Measurements from ENCODE around the gene ACSF3.
"Not testable (repeated sequence)": the region's sequence is repeated elsewhere in the genome, so short reads cannot be mapped to it uniquely, and the experiment has no call there.

ACSF3 gene

DNA sequence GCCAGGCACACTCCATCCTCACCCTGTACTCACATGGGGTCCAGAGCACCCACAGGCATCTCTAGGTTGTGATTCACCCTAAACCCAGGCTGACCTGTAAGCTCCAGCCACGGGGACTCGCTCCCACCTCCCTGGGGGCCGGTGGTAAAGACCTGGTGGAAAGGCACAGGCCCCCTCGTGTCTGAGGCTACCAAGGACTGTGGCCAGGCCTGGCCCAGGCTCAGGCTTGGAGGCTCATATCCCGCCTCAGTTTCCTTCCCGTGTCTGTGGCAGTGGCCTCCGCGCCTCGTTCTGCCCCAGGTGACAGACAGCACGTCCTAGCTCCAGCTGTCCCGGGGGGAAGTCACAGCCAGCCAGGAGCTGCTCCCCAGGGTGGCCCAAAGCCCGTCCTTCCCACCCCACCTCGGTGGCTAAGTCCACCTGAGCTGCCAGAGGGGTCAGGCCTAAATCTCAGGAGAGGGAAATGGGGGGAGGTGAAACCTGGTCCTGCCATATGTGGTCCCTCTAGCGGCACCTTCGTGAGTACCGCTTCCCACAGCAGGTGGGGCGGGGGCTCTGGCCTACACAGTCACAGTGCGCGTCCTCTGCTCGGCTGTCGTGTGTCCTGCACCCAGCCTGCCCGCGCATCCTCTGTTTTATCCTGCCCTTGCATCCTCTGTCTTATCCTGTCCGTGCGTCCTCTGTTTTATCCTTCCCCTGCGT is 90.5 kb downstream of the ACSF3 start:
- H3K27me3 Mint-ChIP-seq: no peaks in the 10 kb centered on the region
- no peaks in the 10 kb centered on the region for H3K36me3 Mint-ChIP-seq (ENCODE audit: low read depth)

DNA sequence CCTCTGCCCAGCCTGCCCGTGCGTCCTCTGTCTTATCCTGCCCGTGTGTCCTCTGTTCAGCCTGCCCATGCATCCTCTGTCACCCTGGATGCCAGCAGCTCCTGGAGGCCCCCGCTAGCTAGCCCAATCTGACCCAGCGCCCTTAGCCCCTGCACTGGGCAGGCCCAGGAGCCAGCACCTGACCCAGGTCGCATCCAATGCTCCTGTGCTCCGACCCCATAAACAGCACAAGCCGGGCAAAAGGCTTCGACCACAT is 91.0 kb downstream of the ACSF3 start:
- Mint-ChIP-seq H3K36me3 (ENCODE audit: low read depth) (no peaks in the 10 kb centered on the region), H3K9me3 (no peaks in the 10 kb centered on the region), H3K4me1 (ENCODE audit: low read depth) (peaks cover 4% of the 10 kb centered on the region), H3K27ac (no peak overlapping the region), H3K27me3 (no peaks in the 10 kb centered on the region), H3K4me3 (no peak overlapping the region)
- DNase-seq: no peak

More for the DNA sequence above, 90.5 kb downstream of the ACSF3 start:
- peaks cover 4% of the 10 kb centered on the region for H3K4me1 Mint-ChIP-seq (ENCODE audit: low read depth)
- H3K4me3 Mint-ChIP-seq: no peak overlapping the region
- no peak overlapping the region for H3K27ac Mint-ChIP-seq
- H3K9me3 Mint-ChIP-seq: no peaks in the 10 kb centered on the region
- DNase-seq: no peak

DNA sequence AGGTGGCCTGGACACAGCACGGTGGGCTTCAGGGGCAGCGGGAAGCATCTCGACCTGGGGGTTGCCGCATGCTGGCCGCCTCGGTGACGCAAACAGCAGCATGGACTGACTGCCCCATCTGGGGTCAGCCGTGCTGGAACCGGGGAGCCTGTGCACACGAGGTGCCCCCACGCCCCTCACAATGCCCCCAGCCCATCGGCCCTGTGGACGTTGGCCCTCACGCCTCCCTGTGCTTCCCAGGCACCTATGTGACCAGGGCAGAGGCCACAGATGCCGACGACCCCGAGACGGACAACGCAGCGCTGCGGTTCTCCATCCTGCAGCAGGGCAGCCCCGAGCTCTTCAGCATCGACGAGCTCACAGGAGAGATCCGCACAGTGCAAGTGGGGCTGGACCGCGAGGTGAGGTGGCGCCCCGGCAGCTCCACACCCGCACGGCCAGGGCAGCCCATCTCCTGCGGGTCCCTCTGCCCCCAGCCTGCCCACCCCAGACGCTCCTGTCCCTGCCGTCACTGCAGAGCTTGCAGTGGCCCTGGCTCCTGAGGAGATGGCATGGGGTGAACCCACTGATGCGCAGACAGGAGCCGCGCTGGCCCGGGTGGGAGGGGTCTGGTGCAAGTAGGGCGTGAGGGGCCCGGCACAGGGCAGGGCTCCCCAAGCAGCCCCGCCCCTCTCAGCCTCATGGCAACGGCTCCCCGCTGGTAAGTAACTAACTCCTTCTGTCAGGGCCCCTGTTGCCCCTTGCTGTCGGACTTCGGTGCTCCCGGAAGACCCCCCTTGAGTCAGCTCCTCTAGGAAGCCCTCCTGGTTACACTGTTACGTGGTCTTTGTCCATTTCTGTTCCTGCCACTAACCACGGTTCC is 91.5 kb downstream of the ACSF3 start:
- H3K9me3 Mint-ChIP-seq: no peaks in the 10 kb centered on the region
- H3K4me1 Mint-ChIP-seq (ENCODE audit: low read depth): peaks cover 4% of the 10 kb centered on the region
- H3K36me3 Mint-ChIP-seq (ENCODE audit: low read depth): no peaks in the 10 kb centered on the region
- H3K27ac Mint-ChIP-seq: no peak overlapping the region
- no peak for DNase-seq
- H3K27me3 Mint-ChIP-seq: no peaks in the 10 kb centered on the region
- no peak overlapping the region for H3K4me3 Mint-ChIP-seq

DNA sequence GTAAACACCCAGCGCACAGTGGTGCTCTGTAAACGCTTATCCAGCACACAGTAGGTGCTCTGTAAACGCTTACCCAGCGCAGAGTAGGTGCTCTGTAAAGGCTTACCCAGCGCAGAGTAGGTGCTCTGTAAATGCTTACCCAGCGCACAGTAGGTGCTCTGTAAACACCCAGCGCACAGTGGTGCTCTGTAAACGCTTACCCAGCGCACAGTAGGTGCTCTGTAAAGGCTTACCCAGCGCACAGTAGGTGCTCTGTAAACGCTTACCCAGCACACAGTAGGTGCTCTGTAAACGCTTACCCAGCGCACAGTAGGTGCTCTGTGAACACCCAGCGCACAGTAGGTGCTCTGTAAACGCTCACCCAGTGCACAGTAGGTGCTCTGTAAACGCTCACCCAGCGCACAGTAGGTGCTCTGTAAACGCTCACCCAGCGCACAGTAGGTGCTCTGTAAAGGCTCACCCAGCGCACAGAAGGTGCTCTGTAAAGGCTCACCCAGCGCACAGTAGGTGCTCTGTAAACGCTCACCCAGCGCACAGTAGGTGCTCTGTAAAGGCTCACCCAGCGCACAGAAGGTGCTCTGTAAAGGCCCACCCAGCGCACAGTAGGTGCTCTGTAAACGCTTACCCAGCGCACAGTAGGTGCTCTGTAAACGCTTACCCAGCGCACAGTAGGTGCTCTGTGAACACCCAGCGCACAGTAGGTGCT is 92.4 kb downstream of the ACSF3 start:
- H3K27ac Mint-ChIP-seq; H3K4me3 Mint-ChIP-seq; H3K4me1 Mint-ChIP-seq (ENCODE audit: low read depth); H3K27me3 Mint-ChIP-seq; H3K9me3 Mint-ChIP-seq; DNase-seq; H3K36me3 Mint-ChIP-seq (ENCODE audit: low read depth): not testable (repeated sequence)

DNA sequence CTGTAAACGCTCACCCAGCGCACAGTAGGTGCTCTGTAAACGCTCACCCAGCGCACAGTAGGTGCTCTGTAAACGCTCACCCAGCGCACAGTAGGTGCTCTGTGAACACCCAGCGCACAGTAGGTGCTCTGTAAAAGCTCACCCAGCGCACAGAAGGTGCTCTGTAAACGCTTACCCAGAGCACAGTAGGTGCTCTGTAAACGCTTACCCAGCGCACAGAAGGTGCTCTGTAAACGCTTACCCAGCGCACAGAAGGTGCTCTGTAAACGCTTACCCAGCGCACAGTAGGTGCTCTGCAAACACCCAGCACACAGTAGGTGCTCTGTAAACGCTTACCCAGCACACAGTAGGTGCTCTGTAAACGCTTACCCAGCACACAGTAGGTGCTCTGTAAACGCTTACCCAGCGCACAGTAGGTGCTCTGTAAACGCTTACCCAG is 93.0 kb downstream of the ACSF3 start:
- H3K27me3 Mint-ChIP-seq; H3K9me3 Mint-ChIP-seq; H3K4me1 Mint-ChIP-seq (ENCODE audit: low read depth); H3K36me3 Mint-ChIP-seq (ENCODE audit: low read depth); H3K4me3 Mint-ChIP-seq; DNase-seq; H3K27ac Mint-ChIP-seq: not testable (repeated sequence)

DNA sequence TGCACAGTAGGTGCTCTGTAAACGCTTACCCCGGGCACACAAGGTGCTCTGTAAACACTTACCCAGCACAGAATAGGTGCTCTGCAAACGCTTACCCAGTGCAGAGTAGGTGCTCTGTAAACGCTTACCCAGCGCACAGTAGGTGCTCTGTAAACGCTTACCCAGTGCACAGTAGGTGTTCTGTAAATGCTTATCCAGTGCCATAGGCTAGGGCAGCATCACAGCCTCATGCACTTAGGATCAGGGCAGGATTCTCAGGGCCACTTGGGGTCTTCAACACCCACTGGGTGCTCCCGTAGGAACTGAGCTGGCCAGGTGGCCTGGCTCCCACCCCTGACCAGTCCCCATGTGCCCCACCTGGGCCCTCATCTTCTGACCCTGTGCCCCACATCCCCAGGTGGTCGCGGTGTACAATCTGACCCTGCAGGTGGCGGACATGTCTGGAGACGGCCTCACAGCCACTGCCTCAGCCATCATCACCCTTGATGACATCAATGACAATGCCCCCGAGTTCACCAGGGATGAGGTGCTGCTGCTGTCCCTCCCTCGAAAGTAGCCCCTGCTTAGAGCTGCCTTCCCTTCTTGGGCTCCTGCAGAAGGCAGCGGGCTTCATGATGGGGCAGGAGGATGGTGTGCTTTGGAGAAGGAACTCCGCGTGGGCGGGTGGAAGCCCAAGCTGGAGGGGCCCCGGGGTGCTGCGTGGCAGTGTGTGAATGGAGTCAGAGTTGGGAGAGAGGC is 93.5 kb downstream of the ACSF3 start:
- Mint-ChIP-seq H3K27me3 (no peaks in the 10 kb centered on the region), H3K27ac (peak overlapping the region; percentile 26), H3K4me1 (ENCODE audit: low read depth) (peaks cover 4% of the 10 kb centered on the region), H3K36me3 (ENCODE audit: low read depth) (no peaks in the 10 kb centered on the region), H3K4me3 (no peak overlapping the region), H3K9me3 (no peaks in the 10 kb centered on the region)
- peak; percentile 62 for DNase-seq

DNA sequence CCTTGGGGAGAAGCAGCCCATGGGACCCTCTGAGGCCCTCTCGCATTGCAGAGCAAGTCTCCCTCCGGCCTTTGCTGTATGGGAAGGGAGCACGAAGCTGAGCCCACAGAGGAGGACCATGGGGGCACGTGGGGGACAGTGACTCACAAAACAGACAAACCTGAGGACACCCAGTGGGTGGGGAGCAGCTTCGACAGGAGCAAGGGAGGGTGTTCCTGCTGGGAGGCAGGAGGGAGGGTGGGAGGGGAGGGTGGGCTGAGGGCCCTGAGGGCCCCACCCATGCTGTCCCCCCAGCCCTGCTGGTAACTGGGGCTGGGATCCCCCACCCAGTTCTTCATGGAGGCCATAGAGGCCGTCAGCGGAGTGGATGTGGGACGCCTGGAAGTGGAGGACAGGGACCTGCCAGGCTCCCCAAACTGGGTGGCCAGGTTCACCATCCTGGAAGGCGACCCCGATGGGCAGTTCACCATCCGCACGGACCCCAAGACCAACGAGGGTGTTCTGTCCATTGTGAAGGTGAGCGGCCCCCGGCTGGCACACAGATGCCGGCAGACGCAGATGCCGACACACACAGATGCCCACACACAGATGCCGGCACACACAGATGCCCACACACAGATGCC is 94.2 kb downstream of the ACSF3 start:
- no peak overlapping the region for H3K27ac Mint-ChIP-seq
- DNase-seq: no peak
- H3K9me3 Mint-ChIP-seq: no peaks in the 10 kb centered on the region
- H3K4me3 Mint-ChIP-seq: no peak overlapping the region
- H3K36me3 Mint-ChIP-seq (ENCODE audit: low read depth): no peaks in the 10 kb centered on the region
- H3K4me1 Mint-ChIP-seq (ENCODE audit: low read depth): peaks cover 3% of the 10 kb centered on the region
- no peaks in the 10 kb centered on the region for H3K27me3 Mint-ChIP-seq

DNA sequence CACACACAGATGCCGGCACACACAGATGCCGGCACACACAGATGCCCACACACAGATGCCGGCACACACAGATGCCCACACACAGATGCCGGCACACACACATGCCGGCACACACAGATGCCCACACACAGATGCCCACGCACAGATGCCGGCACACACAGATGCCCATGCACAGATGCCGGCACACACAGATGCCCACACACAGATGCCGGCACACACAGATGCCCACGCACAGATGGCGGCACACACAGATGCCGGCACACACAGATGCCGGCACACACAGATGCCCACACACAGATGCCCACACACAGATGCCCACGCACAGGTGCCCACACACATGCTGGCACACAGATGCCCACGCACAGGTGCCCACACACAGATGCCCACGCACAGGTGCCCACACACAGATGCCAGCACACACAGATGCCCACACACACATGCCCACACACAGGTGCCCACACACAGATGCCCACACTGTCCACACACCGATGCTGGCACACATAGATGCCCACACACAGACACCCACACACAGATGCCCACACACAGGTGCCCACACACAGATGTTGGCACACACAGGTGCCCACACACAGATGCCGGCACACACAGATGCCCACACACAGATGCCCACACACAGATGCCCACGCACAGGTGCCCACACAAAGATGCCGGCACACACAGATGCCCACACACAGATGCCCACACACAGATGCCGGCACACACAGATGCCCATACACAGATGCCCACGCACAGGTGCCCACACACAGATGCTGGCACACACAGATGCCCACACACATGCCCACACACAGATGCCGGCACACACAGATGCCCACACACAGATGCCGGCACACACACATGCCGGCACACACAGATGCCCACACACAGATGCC is 95.1 kb downstream of the ACSF3 start:
- H3K27me3 Mint-ChIP-seq; H3K27ac Mint-ChIP-seq; H3K4me3 Mint-ChIP-seq; DNase-seq; H3K9me3 Mint-ChIP-seq; H3K4me1 Mint-ChIP-seq (ENCODE audit: low read depth); H3K36me3 Mint-ChIP-seq (ENCODE audit: low read depth): not testable (repeated sequence)

DNA sequence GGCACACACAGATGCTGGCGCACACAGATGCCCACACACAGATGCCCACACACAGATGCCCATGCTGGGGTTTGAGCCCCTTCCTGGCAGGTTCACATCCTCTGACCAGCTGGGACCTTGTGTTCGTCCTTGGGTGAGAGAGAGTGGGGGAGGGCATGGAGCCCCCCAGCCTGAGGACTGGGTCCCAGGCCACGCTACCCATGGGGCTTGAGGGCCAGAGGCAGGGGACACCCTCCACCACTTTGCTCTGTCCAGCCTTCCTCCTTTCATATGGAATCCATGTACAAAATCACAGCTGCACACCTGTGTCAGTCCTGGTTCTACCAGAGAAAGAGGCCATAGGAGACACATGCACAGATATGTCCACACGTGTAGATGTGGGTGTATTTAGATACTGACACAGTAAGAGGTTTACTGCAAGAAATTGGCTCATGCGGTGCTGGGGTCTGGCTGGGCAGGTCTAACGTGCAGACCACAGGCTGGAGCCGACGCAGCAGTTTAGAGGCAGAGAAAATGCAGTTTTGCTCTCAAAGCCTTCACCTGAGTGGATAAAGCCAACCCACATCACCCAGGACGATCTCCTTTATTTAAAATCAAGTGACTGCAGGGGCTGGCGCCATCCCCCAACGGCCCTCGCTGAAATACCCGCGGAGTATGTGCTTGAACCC is 95.8 kb downstream of the ACSF3 start:
- no peak overlapping the region for H3K4me3 Mint-ChIP-seq
- no peak for DNase-seq
- peaks cover 3% of the 10 kb centered on the region for H3K4me1 Mint-ChIP-seq (ENCODE audit: low read depth)
- no peaks in the 10 kb centered on the region for H3K9me3 Mint-ChIP-seq
- H3K27ac Mint-ChIP-seq: no peak overlapping the region
- H3K36me3 Mint-ChIP-seq (ENCODE audit: low read depth): no peaks in the 10 kb centered on the region
- H3K27me3 Mint-ChIP-seq: no peaks in the 10 kb centered on the region

DNA sequence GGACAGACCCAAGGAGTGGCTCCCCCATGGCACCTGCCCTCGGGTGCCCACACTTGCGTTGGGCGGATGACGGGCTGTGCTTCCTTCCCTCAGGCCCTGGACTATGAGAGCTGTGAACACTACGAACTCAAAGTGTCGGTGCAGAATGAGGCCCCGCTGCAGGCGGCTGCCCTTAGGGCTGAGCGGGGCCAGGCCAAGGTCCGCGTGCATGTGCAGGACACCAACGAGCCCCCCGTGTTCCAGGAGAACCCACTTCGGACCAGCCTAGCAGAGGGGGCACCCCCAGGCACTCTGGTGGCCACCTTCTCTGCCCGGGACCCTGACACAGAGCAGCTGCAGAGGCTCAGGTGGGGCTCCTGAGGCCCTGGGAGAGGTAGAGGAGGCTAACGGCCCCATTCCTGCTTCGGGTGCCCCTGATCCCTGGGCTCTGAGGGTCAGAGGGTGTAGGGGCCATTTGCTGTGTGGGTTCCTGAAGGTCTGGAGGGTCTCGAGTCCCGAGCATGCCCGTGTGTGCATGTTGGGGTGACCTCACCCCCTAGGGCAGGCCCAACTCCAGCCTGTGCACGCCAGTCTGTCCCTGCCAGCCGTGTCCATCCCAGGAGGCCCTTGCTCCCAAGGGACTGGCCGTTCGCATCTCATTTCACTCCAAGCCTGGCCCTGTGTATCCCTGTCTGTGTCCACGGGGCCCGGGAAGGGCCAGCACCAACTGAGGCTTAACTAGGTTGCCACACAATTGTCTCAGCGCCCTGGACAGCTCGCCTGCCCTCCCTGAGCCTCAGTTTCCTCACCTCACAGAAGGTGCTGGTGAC is 96.7 kb downstream of the ACSF3 start:
- Mint-ChIP-seq H3K4me1 (ENCODE audit: low read depth) (peaks cover 3% of the 10 kb centered on the region), H3K27ac (no peak overlapping the region)

DNA sequence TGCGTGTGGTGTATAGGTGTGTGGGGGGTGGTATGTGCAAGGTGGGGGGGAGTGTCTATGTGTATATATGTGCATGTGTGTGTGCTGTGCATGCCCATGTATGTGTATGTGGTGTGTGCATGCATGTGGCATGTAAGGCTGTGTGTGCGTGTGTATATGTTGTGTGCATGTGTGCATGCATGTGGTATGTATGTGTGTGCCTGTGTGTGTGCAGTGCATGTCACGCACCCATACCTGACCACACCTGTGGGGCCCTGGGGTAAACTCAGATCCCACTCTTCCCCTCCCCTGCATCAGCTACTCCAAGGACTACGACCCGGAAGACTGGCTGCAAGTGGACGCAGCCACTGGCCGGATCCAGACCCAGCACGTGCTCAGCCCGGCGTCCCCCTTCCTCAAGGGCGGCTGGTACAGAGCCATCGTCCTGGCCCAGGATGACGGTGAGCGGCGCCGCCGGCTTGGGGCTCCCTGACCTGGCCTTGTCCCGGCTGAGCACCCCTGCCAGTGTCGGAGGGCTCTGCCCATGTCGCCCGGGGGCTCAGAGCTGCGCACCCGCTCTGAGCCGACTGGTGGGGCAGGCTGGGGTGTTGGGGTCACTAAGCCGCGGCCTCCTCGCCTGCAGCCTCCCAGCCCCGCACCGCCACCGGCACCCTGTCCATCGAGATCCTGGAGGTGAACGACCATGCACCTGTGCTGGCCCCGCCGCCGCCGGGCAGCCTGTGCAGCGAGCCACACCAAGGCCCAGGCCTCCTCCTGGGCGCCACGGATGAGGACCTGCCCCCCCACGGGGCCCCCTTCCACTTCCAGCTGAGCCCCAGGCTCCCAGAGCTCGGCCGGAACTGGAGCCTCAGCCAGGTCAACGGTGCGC is 97.6 kb downstream of the ACSF3 start:
- H3K36me3 Mint-ChIP-seq (ENCODE audit: low read depth): no peaks in the 10 kb centered on the region
- H3K4me3 Mint-ChIP-seq: no peak overlapping the region
- H3K9me3 Mint-ChIP-seq: no peaks in the 10 kb centered on the region
- H3K4me1 Mint-ChIP-seq (ENCODE audit: low read depth): peaks cover 3% of the 10 kb centered on the region
- DNase-seq: no peak
- H3K27ac Mint-ChIP-seq: no peak overlapping the region
- no peaks in the 10 kb centered on the region for H3K27me3 Mint-ChIP-seq

More for the DNA sequence above, 96.7 kb downstream of the ACSF3 start:
- Mint-ChIP-seq H3K36me3 (ENCODE audit: low read depth) (no peaks in the 10 kb centered on the region), H3K4me3 (no peak overlapping the region), H3K27me3 (no peaks in the 10 kb centered on the region), H3K9me3 (no peaks in the 10 kb centered on the region)
- DNase-seq: no peak

DNA sequence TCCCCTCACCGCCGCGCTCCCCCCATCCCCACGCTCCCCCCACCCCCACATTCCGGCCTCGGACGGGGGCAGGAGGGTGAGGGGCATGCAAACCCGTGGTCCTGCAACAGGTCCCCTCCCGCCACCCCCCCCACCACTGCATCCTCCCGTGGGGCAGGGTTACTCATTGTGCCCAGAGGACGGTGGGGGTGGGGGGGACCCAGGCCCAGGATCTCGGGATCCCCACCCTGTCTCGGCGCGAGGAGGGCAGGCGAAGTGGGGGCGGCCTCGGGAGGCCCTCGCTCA is 98.2 kb downstream of the ACSF3 start:
- Mint-ChIP-seq H3K4me3 (no peak overlapping the region), H3K9me3 (no peaks in the 10 kb centered on the region), H3K4me1 (ENCODE audit: low read depth) (peaks cover 3% of the 10 kb centered on the region), H3K36me3 (ENCODE audit: low read depth) (no peaks in the 10 kb centered on the region), H3K27me3 (no peaks in the 10 kb centered on the region), H3K27ac (no peak overlapping the region)
- DNase-seq: peak; percentile 55

All from activated T-cell treated with anti-CD3 and anti-CD28 coated beads, Interleukin-2, amount 50 U/mL, for 24 hours (primary cell).